ENCODE data around the gene PCBP3.

The PCBP3 gene

DNA sequence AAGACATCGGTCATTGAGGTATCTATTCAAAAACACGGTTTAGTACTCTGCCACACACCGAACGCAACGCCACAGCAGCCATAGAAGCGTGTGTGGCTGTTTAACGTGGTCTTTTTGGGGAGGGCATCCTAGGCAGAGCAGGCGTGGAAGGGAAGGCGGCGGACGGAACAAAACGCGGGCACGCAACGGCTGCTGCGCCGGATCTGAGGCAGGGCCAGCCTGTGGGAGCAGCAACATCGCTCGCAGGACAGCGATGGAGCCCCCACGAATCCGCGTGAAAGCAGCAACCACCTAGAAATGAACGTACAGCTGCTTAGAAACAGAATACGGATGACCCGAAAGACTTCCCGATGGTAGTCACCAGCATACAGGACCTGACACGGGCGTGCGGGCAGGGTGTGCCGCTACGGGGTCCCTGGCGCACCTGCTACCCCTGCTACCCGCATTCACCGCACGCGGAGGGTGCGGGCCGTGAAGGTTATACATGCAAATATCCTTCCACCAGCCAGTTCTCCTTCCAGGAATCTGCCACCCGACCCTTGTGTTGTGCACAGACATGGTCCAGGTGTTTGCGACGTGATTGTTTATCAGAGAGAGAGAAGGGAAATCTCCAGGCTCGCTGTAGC lies 223.6 kb downstream of the PCBP3 start:
- TF ChIP-seq, protein P1, sequence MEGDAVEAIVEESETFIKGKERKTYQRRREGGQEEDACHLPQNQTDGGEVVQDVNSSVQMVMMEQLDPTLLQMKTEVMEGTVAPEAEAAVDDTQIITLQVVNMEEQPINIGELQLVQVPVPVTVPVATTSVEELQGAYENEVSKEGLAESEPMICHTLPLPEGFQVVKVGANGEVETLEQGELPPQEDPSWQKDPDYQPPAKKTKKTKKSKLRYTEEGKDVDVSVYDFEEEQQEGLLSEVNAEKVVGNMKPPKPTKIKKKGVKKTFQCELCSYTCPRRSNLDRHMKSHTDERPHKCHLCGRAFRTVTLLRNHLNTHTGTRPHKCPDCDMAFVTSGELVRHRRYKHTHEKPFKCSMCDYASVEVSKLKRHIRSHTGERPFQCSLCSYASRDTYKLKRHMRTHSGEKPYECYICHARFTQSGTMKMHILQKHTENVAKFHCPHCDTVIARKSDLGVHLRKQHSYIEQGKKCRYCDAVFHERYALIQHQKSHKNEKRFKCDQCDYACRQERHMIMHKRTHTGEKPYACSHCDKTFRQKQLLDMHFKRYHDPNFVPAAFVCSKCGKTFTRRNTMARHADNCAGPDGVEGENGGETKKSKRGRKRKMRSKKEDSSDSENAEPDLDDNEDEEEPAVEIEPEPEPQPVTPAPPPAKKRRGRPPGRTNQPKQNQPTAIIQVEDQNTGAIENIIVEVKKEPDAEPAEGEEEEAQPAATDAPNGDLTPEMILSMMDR (IDR thresholded peaks at IDR 0.05) = no peak

DNA sequence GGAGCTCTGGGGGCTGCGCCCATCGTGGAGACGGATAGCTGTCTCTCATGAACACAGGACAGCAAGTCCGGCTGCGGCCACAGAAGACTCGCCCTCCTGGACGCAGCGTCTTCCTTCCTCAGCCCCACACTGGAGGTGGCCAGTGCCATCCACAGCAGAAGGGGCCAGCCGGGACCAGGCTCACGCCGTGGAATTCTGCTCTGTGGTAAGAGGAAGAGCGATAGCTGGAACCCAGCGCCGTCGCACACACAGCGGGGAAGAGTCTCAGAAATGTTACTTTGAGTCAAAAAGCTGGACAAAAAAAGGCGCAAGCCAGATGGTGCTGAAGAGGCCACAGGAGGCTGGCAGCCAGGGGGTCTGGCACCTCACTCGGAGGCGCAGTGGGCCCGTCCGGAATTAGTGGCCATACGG lies 224.2 kb downstream of the PCBP3 start:
- TF ChIP-seq, protein P1 (IDR thresholded peaks at IDR 0.05) = no peak

DNA sequence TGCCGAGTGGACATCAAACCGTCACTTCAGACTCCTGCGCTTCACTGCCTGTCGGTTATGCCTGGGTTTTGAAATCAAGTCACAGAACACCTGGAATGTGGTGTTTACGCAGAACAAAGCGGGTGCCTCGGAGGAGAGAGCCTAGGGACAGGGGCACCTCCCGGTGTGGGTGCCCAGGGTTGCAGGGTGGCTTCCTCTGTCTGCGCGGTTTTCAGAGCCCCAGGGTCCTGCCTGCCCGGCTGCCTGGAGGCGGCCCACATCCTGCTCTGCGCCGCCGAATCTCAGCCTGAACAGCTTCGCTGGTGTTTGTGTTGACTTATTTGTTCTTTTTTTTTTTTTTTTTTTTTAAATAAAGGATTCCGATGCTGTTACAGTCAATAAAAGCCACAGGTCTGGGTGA lies 224.6 kb downstream of the PCBP3 start:
- TF ChIP-seq, protein P1 (IDR thresholded peaks at IDR 0.05) = no peak

DNA sequence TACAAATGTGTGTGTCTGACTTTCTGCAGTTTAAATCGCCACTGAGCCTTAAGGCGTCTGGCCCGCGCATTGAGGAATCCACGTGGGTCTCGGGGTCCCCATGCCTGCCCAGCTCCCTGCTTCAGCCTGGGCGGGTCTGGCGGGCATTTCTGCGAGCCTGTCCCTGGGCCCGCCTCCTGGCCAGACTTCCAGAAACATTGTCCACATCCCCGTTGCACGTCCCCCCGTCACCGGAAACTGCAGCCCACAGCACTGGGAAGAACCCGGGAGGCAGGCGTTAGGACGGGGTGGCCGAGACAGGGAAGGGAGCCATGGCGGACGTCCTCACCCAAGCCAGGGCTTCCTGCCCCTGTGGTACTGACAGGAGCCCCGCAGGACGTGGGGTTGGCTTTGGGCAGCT lies 225.0 kb downstream of the PCBP3 start:
- TF ChIP-seq, protein P1 (IDR thresholded peaks at IDR 0.05) = no peak

DNA sequence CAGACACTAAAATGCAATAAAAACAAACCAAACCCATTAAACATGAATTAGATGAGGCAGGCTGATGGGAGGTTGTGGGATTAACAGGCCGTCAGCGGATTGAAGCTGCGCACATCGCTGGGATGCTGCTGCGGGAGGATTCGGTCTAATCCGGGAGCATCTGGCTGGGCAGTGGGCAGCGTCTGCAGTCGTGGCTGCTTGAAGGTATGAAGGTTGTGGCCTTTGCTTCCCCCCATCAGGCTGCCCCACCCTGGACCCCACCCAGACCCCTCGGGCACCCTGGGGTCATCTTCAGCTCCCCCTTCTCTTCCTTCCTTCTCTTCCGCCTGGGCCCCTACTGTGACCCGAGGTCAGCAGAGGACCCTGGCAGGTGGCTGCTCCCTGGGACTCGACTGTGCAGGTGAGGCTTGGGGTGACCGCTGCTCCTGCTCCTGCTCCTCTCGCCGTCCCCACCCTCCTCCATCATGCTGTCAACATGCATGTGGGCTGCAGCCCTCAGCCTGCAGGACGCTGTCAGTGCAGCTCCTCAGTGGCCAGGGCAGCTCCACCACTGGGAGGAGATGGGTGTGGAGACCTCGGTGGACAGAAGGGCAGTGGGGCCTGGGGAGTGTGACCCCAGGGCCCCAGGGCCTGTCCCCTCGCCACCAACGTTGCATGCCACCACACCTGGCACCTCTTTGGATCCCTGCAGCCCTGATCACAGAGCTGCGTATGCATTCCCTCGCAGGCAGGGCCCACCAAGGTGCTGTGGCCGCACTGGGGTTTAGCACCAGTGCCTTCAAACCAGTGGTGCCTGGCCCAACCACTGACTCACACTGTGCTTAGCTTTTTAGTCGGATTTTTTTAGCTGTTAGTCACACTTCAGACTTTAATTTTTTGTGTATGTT lies 225.8 kb downstream of the PCBP3 start:
- TF ChIP-seq, protein P1 (IDR thresholded peaks at IDR 0.05) = no peak

DNA sequence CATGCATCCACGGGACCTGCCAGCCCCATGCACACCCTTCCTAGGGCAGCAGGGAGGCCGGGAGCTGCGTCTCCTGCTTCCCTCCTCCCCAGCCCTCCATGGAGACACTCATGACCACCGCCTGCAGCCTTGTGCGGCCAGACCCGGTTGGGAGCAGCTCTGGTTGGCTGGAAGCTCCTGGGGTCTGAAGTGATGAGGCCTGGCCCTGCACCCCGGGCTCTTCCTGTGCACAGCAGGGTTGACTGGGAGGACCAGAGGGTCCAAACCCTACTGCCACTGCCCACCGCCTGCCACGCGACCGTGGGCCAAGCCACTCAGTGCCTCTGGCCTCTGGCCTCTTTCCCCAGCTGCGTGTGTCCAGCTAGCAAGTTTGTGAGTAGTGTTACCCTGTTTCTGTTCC lies 226.9 kb downstream of the PCBP3 start:
- TF ChIP-seq, protein P1 (IDR thresholded peaks at IDR 0.05) = no peak

DNA sequence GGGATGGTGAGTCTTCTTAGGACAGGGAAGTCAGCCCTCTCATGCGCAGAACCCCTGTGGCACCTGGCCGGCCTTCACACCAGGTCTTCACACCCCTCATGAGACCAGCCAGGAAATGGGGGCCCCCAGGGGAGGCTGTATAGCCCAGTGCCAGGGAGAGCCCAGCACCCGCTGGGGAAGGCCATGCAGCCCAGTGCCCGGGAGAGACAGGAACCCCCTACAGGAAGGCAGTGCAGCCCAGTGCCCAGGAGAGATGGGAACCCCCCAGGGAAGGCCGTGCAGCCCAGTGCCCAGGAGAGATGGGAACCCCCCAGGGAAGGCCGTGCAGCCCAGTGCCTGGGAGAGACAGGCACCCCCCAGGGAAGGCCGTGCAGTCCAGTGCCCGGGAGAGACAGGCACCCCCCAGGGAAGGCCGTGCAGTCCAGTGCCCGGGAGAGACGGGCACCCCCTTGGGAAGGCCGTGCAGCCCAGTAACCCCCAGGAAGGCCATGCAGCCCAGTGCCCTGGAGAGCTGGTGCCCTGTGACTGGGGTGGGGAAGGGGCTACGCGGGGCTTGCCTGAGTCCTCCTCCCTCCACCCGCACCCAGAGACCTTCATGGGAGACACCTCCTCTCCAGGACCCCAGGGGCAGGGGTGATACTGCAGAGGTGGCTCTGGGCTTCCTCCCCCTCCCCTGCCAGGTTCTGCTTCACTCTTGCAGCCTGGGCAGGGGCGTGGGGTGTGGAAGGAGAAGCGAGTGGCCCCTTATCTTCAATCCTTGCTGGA lies 227.5 kb downstream of the PCBP3 start:
- TF ChIP-seq, protein P1 (IDR thresholded peaks at IDR 0.05) = no peak

All from LNCAP (cell line).